Skeletal muscle satellite cell (primary cell): ENCODE data around the gene ARSG.
"Not testable (repeated sequence)": the region's sequence is repeated elsewhere in the genome, so short reads cannot be mapped to it uniquely, and the experiment has no call there.

Experiments used
- H3K27me3 ChIP-seq: 2 replicates; pipeline ENCODE4 v1.7.0; 2013; ENCODE audit warnings: low read length; ENCODE audit not compliant: control insufficient read depth, insufficient read depth
- H3K36me3 ChIP-seq: 2 replicates; pipeline ENCODE4 v1.7.0; 2013; ENCODE audit warnings: mild to moderate bottlenecking, control low read depth, low read length; ENCODE audit not compliant: insufficient read depth
- H3K4me1 ChIP-seq: 2 replicates; pipeline ENCODE4 v1.7.0; 2013; ENCODE audit warnings: low read length; ENCODE audit not compliant: control insufficient read depth, insufficient read depth
- H3K4me2 ChIP-seq: 2 replicates; pipeline ENCODE4 v1.7.0; 2013; ENCODE audit warnings: mild to moderate bottlenecking, low read length
- H3K4me3 ChIP-seq: 2 replicates; pipeline ENCODE4 v1.7.0; 2013; ENCODE audit warnings: low read length
- H3K9ac ChIP-seq: 2 replicates; pipeline ENCODE4 v1.7.0; 2013; ENCODE audit warnings: mild to moderate bottlenecking, low read depth, low read length, moderate library complexity
- H3K9me3 ChIP-seq: replicated peaks from 2 replicates; pipeline ENCODE4 v1.7.0; 2013; ENCODE audit warnings: mild to moderate bottlenecking, control low read depth, low read length

Gene ARSG

GRCh38 chr17:68347380-68347779 lies 56.1 kb downstream of the ARSG start:
- H3K4me2 ChIP-seq = no peak overlapping the region
- H3K4me3 ChIP-seq = no peak overlapping the region
- no peaks in the 10 kb centered on the region for H3K9me3 ChIP-seq
- no peak overlapping the region for H3K9ac ChIP-seq
- no peaks in the 10 kb centered on the region for H3K36me3 ChIP-seq
- peaks cover 6% of the 10 kb centered on the region for H3K4me1 ChIP-seq
- no peaks in the 10 kb centered on the region for H3K27me3 ChIP-seq

GRCh38 chr17:68349157-68349556 lies 57.9 kb downstream of the ARSG start:
- no peaks in the 10 kb centered on the region for H3K9me3 ChIP-seq
- H3K36me3 ChIP-seq = no peaks in the 10 kb centered on the region
- H3K4me1 ChIP-seq = peaks cover 11% of the 10 kb centered on the region
- H3K4me2 ChIP-seq = no peak overlapping the region
- H3K27me3 ChIP-seq = no peaks in the 10 kb centered on the region
- H3K9ac ChIP-seq = no peak overlapping the region
- no peak overlapping the region for H3K4me3 ChIP-seq

GRCh38 chr17:68351395-68351794 lies 60.1 kb downstream of the ARSG start:
- Histone ChIP-seq H3K4me3 (no peak overlapping the region), H3K27me3 (no peaks in the 10 kb centered on the region), H3K36me3 (no peaks in the 10 kb centered on the region), H3K4me1 (peaks cover 25% of the 10 kb centered on the region), H3K4me2 (no peak overlapping the region), H3K9me3 (no peaks in the 10 kb centered on the region), H3K9ac (no peak overlapping the region)

GRCh38 chr17:68352041-68352440 lies 60.7 kb downstream of the ARSG start:
- Histone ChIP-seq H3K4me3 (no peak overlapping the region), H3K4me2 (no peak overlapping the region), H3K36me3 (no peaks in the 10 kb centered on the region), H3K4me1 (peaks cover 25% of the 10 kb centered on the region), H3K27me3 (no peaks in the 10 kb centered on the region), H3K9me3 (no peaks in the 10 kb centered on the region), H3K9ac (no peak overlapping the region)

- H3K4me2 ChIP-seq, H3K9ac ChIP-seq, H3K4me3 ChIP-seq, H3K9me3 ChIP-seq, H3K27me3 ChIP-seq, H3K36me3 ChIP-seq: not testable (repeated sequence)
- peaks cover 25% of the 10 kb centered on the region for H3K4me1 ChIP-seq
Measured at GRCh38 chr17:68352671-68353070, 61.4 kb downstream of the ARSG start.

- Histone ChIP-seq H3K27me3 (no peaks in the 10 kb centered on the region), H3K4me1 (peaks cover 25% of the 10 kb centered on the region), H3K9ac (no peak overlapping the region), H3K36me3 (no peaks in the 10 kb centered on the region), H3K4me3 (no peak overlapping the region), H3K9me3 (no peaks in the 10 kb centered on the region), H3K4me2 (no peak overlapping the region)
Measured at GRCh38 chr17:68353111-68353521, 61.8 kb downstream of the ARSG start.

DNA sequence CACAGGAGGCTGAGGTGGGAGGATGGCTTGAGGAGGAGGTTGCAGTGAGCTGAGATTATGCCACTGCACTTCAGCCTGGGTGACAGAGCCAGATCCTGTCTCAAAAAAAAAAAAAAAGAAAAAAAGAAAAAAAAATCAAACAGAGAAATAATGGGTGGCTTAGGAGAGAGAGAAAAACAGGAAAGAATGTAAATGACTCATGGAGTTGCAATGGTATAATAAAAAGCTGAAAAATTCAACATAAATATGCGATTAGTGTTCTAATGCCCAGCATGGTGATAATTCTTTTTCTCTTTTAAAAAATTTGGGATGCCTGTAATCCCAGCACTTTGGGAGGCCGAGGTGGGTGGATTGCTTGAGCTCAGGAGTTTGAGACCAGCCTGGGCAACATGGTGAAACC lies 63.0 kb downstream of the ARSG start:
- not testable (repeated sequence) for H3K9me3 ChIP-seq, H3K4me3 ChIP-seq, H3K27me3 ChIP-seq, H3K36me3 ChIP-seq
- H3K4me2 ChIP-seq = peak overlapping the region; percentile 60
- peak overlapping the region; percentile 71 for H3K9ac ChIP-seq
- peaks cover 25% of the 10 kb centered on the region for H3K4me1 ChIP-seq

- peaks cover 25% of the 10 kb centered on the region for H3K4me1 ChIP-seq
- H3K4me3 ChIP-seq = peak overlapping the region; percentile 11
- H3K4me2 ChIP-seq = peak overlapping the region; percentile 60
- peak overlapping the region; percentile 71 for H3K9ac ChIP-seq
- H3K27me3 ChIP-seq, H3K36me3 ChIP-seq, H3K9me3 ChIP-seq: not testable (repeated sequence)
Measured at GRCh38 chr17:68355108-68355507, 63.8 kb downstream of the ARSG start.

- Histone ChIP-seq H3K4me2 (no peak overlapping the region), H3K4me3 (no peak overlapping the region), H3K9ac (no peak overlapping the region)
Measured at GRCh38 chr17:68356520-68356919, 65.2 kb downstream of the ARSG start.

DNA sequence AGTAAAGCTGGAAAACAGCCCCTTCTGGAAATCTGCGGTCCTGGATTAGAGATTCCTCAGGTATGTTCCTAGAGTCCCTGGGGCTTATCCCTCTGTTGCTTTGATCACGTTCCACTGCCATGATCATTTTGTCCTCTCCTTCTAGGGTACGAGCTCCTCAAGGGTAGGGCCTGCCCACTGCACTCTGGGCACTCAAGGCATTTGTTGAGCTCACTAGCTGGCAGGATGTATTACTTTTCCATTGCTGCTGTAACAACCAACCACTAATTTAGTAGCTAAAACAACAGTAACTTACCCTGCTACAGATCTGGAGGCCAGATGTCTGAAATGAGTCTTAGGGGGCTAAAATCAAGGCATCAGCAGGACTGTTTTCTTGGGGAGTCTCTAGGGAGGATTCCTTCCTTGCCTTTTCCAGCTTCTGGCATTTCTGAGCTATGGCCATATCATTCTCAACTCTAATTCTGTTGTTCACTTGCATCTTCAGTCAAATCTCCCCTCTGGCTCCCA lies 65.7 kb downstream of the ARSG start:
- no peak overlapping the region for H3K9ac ChIP-seq
- H3K4me3 ChIP-seq = no peak overlapping the region
- no peaks in the 10 kb centered on the region for H3K9me3 ChIP-seq
- no peaks in the 10 kb centered on the region for H3K27me3 ChIP-seq
- peaks cover 19% of the 10 kb centered on the region for H3K4me1 ChIP-seq
- H3K4me2 ChIP-seq = no peak overlapping the region
- H3K36me3 ChIP-seq = no peaks in the 10 kb centered on the region

More at GRCh38 chr17:68356520-68356919, 65.2 kb downstream of the ARSG start:
- Histone ChIP-seq H3K4me1 (peaks cover 24% of the 10 kb centered on the region), H3K36me3 (no peaks in the 10 kb centered on the region), H3K27me3 (no peaks in the 10 kb centered on the region), H3K9me3 (no peaks in the 10 kb centered on the region)

DNA sequence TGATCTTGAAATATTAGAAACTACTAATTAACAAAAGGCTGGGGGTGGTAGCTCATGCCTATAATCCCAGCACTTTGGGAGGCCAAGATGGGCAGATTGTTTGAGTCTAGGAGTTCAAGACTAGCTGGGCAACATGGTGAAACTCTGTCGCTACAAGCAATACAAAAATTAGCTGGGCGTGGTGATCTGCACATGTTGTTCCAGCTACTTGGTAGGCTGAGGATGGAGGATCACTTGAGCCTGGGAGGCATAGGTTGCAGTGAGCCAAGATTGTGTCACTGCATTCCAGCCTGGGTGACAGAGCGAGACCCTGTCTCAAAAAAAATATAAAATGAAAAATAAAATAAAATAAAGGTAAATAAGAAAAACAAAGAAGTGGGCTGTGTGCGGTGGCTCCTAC lies 66.6 kb downstream of the ARSG start:
- H3K4me3 ChIP-seq = no peak overlapping the region
- H3K9me3 ChIP-seq = no peaks in the 10 kb centered on the region
- no peak overlapping the region for H3K4me2 ChIP-seq
- no peak overlapping the region for H3K9ac ChIP-seq
- no peaks in the 10 kb centered on the region for H3K36me3 ChIP-seq
- no peaks in the 10 kb centered on the region for H3K27me3 ChIP-seq
- H3K4me1 ChIP-seq = peaks cover 19% of the 10 kb centered on the region

GRCh38 chr17:68359791-68360535 lies 68.7 kb downstream of the ARSG start:
- no peak overlapping the region for H3K9ac ChIP-seq
- peaks cover 7% of the 10 kb centered on the region for H3K4me1 ChIP-seq
- H3K4me3 ChIP-seq = no peak overlapping the region
- no peaks in the 10 kb centered on the region for H3K27me3 ChIP-seq
- no peaks in the 10 kb centered on the region for H3K36me3 ChIP-seq
- H3K4me2 ChIP-seq = no peak overlapping the region
- H3K9me3 ChIP-seq = no peaks in the 10 kb centered on the region
